Loucy (cell line): ENCODE results near the gene SLC35B1.

Experiments used
- H2AFZ ChIP-seq: fragments of 200-600 bp; sonication (generic); 2 replicates; pipeline ENCODE4 v1.6.0; 2016; ENCODE audit warnings: antibody characterized with exemption, mild to moderate bottlenecking, low read length, moderate library complexity
- H3F3A ChIP-seq: fragments of 200-600 bp; 2 replicates; pipeline ENCODE4 v1.6.0; 2016; ENCODE audit warnings: antibody characterized with exemption, low read depth, mild to moderate bottlenecking
- H3K27me3 ChIP-seq: fragments of 200-600 bp; sonication (generic); 2 replicates; pipeline ENCODE4 v1.6.1; 2014; ENCODE audit warnings: low read length, mild to moderate bottlenecking; ENCODE audit not compliant: insufficient read depth, poor library complexity, severe bottlenecking
- H3K36me3 ChIP-seq: fragments of 200-600 bp; sonication (generic); 2 replicates; pipeline ENCODE4 v1.6.1; 2016; ENCODE audit warnings: low read length; ENCODE audit not compliant: insufficient read depth
- H3K4me1 ChIP-seq: fragments of 200-600 bp; sonication (generic); 2 replicates; pipeline ENCODE4 v1.5.1; 2014; ENCODE audit warnings: low read length, mild to moderate bottlenecking; ENCODE audit not compliant: insufficient read depth, poor library complexity, severe bottlenecking
- H3K4me2 ChIP-seq: fragments of 200-600 bp; sonication (generic); 2 replicates; pipeline ENCODE4 v1.6.0; 2014; ENCODE audit warnings: antibody characterized with exemption, low read length, low read depth, mild to moderate bottlenecking; ENCODE audit not compliant: poor library complexity, severe bottlenecking
- H3K4me3 ChIP-seq: fragments of 200-600 bp; sonication (generic); 2 replicates; pipeline ENCODE4 v1.5.1; 2014; ENCODE audit warnings: low read length, mild to moderate bottlenecking, mixed read lengths; ENCODE audit not compliant: poor library complexity, severe bottlenecking
- H3K79me2 ChIP-seq: fragments of 200-600 bp; sonication (generic); 2 replicates; pipeline ENCODE4 v1.6.1; 2014; ENCODE audit warnings: low read length; ENCODE audit not compliant: insufficient read depth
- H3K9ac ChIP-seq: fragments of 200-600 bp; sonication (generic); 2 replicates; pipeline ENCODE4 v1.6.0; 2014; ENCODE audit warnings: mild to moderate bottlenecking, low read depth, low read length, moderate library complexity; ENCODE audit not compliant: poor library complexity, severe bottlenecking
- H3K9me2 ChIP-seq: fragments of 200-600 bp; sonication (generic); replicated peaks from 2 replicates; pipeline ENCODE4 v1.6.1; 2016; ENCODE audit warnings: low read depth, low read length, mixed read lengths
- H3K9me3 ChIP-seq: fragments of 200-600 bp; sonication (generic); 2 replicates; pipeline ENCODE4 v1.6.1; 2014; ENCODE audit warnings: mild to moderate bottlenecking, antibody characterized with exemption, low read length, low read depth; ENCODE audit not compliant: insufficient read depth
- H4K20me1 ChIP-seq: fragments of 200-600 bp; sonication (generic); 2 replicates; pipeline ENCODE4 v1.6.0; 2014; ENCODE audit warnings: antibody characterized with exemption, low read length, mild to moderate bottlenecking; ENCODE audit not compliant: insufficient read depth, poor library complexity, severe bottlenecking
- EZH2phosphoT487 ChIP-seq: fragments of 200-600 bp; IDR thresholded peaks from 2 replicates; pipeline ENCODE4 v1.6.1; 2018; ENCODE audit warnings: antibody characterized with exemption, mild to moderate bottlenecking, moderate library complexity, borderline replicate concordance
- TF ChIP-seq, protein P1 (sequence below): fragments of 200-600 bp; sonication (generic); conservative IDR thresholded peaks from 2 replicates; pipeline ENCODE4 v1.5.1; 2014; ENCODE audit warnings: mild to moderate bottlenecking, antibody characterized with exemption, low read length

Gene SLC35B1

DNA sequence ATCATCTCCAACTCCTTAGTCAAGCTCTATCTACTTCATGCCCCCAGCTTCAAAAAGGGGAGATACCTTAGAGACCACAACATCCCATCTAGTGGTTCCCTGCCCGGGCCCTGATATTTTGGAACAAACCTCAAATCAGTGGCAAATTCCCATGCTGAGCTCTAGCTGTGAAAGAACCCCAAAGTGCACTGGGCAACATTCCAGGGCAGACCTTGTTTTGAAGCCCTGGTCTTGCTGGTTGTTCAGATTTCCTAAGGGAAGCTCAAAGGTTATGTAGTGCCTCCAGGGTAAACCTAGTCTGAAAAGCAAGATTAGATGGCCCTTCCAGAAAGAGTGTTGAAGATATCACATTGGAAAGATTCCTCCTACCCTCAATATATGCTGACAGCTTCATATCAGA lies 39.9 kb upstream of the SLC35B1 start:
- peaks cover 84% of the 10 kb centered on the region for H3K4me1 ChIP-seq

DNA sequence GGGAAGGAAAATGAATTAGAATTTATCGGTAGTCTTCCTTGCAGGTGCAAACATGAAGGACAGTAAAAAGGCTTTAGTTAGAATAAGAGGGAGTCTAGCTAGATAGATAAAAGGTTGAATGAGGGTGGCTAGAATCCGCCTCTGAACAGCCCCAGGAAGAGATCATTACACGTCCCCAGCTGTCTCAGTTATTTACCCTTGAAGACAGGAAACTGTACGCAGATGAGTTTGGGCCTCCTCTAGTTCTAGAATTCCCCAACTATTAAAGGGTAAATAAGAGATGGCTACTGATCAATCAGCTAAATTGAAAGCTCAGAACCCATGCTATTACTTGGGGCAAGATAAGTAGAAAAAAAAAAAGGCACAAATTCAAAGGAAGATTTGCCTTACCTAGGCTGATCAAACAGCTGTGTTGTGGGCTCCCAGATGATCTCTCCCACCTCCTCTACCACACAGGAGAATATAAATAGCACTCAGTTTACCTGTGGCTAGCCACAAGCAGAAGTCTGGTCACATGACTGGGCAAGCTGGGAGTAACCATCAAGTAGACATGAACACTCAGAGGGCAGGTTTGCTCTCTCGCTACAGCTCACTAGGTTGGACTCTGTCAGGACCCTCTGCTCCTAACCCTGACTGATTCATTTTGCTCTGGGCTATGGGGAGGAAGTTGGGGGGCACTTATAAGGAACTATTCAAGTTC lies 39.2 kb upstream of the SLC35B1 start:
- peak overlapping the region; percentile 96 for H3K4me2 ChIP-seq
- peak overlapping the region; percentile 73 for H3K4me3 ChIP-seq
- H3K4me1 ChIP-seq, result peaks cover 84% of the 10 kb centered on the region
- TF ChIP-seq, protein P1, sequence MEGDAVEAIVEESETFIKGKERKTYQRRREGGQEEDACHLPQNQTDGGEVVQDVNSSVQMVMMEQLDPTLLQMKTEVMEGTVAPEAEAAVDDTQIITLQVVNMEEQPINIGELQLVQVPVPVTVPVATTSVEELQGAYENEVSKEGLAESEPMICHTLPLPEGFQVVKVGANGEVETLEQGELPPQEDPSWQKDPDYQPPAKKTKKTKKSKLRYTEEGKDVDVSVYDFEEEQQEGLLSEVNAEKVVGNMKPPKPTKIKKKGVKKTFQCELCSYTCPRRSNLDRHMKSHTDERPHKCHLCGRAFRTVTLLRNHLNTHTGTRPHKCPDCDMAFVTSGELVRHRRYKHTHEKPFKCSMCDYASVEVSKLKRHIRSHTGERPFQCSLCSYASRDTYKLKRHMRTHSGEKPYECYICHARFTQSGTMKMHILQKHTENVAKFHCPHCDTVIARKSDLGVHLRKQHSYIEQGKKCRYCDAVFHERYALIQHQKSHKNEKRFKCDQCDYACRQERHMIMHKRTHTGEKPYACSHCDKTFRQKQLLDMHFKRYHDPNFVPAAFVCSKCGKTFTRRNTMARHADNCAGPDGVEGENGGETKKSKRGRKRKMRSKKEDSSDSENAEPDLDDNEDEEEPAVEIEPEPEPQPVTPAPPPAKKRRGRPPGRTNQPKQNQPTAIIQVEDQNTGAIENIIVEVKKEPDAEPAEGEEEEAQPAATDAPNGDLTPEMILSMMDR, result no peak
- no peak for TF ChIP-seq EZH2phosphoT487
- no peaks in the 10 kb centered on the region for H3K9me2 ChIP-seq
- H3F3A ChIP-seq, result peaks cover 37% of the 10 kb centered on the region
- peaks cover 17% of the 10 kb centered on the region for H4K20me1 ChIP-seq
- H3K9ac ChIP-seq, result peak overlapping the region; percentile 75
- H3K27me3 ChIP-seq, result no peaks in the 10 kb centered on the region
- peaks cover 23% of the 10 kb centered on the region for H3K36me3 ChIP-seq
- H3K79me2 ChIP-seq, result peaks cover 87% of the 10 kb centered on the region
- H3K9me3 ChIP-seq, result no peaks in the 10 kb centered on the region
- H2AFZ ChIP-seq, result no peak overlapping the region

More for the DNA sequence above, 39.9 kb upstream of the SLC35B1 start:
- H3K27me3 ChIP-seq, result no peaks in the 10 kb centered on the region
- TF ChIP-seq EZH2phosphoT487, result no peak
- TF ChIP-seq, protein P1, result no peak
- H3K36me3 ChIP-seq, result peaks cover 25% of the 10 kb centered on the region
- no peak overlapping the region for H2AFZ ChIP-seq
- peaks cover 37% of the 10 kb centered on the region for H3F3A ChIP-seq
- peak overlapping the region; percentile 96 for H3K4me2 ChIP-seq
- peaks cover 24% of the 10 kb centered on the region for H4K20me1 ChIP-seq
- H3K9me3 ChIP-seq, result no peaks in the 10 kb centered on the region
- peak overlapping the region; percentile 73 for H3K4me3 ChIP-seq
- H3K9me2 ChIP-seq, result no peaks in the 10 kb centered on the region
- peaks cover 87% of the 10 kb centered on the region for H3K79me2 ChIP-seq
- H3K9ac ChIP-seq, result peak overlapping the region; percentile 75

DNA sequence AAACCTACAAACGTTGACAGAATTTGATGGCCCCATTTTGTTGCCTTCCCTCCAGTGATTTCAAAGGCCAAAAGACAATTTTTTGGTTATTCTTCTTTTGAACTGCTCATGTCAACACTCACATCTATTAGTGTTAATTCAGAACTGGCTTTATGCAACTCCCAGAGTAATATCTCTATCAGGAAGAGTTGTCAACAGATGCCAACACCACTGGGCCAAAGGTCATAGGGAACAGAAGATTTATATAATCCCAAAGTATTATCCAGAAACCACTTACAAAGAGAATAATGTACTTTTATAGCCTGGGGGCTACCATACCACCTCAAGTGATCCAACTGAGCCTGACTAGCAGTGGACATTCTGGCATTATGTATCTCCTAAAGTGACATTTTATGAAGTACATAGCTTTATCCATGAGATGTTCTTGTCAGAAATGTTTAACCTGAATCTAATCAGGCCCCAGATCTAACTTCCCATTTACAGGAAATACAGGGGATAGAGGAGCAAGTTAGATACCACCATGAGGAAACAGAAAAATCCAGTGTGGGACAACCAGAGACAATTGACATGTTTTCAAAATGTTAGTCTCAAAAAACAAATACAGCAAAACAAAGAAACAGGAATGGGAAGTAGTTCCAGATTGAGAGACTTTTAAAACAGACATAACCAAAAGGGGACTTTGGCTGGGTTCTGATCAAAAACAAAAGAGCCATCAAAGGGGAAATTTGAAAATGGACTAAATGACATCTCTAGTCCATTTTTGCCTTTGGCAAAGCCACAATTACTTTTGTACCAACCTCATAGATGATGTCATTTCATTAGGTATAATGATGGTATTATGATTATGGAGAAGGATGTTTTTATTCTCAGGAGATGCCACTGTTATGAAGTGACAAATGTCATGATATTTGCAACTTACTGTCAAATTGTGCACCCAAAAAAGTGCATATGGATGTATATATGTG lies 37.7 kb upstream of the SLC35B1 start:
- H3K4me3 ChIP-seq, result peak overlapping the region; percentile 73
- no peaks in the 10 kb centered on the region for H3K9me3 ChIP-seq
- H2AFZ ChIP-seq, result no peak overlapping the region
- H3K9me2 ChIP-seq, result no peaks in the 10 kb centered on the region
- peaks cover 93% of the 10 kb centered on the region for H3K4me1 ChIP-seq
- peak overlapping the region; percentile 96 for H3K4me2 ChIP-seq
- TF ChIP-seq EZH2phosphoT487, result no peak
- TF ChIP-seq, protein P1, result no peak
- no peaks in the 10 kb centered on the region for H3K27me3 ChIP-seq
- H3F3A ChIP-seq, result peaks cover 45% of the 10 kb centered on the region
- peaks cover 16% of the 10 kb centered on the region for H4K20me1 ChIP-seq
- H3K79me2 ChIP-seq, result peaks cover 88% of the 10 kb centered on the region
- peak overlapping the region; percentile 75 for H3K9ac ChIP-seq
- peaks cover 27% of the 10 kb centered on the region for H3K36me3 ChIP-seq
